Fibroblast of upper back skin (primary cell): ENCODE measurements around the gene LRRC27.
"Not testable (repeated sequence)": the region's sequence is repeated elsewhere in the genome, so short reads cannot be mapped to it uniquely, and the experiment has no call there.

ENCODE experiments used
- DNase-seq: peaks from one replicate; pipeline ENCODE4 v3.0.0-alpha.2; 2013

The LRRC27 gene

GRCh38 chr10:132331601-132332432 lies at the start of gene LRRC27:
LRRC27 (plus strand) TSS chr10:132332193; CDS start chr10:132333525, 1,332 bp downstream.
- peak; percentile 97 for DNase-seq

GRCh38 chr10:132282667-132283603 lies 49.1 kb upstream of the LRRC27 start:
- DNase-seq, result no peak

- DNase-seq, result no peak
These were observed 48.2 kb upstream of the LRRC27 start for GRCh38 chr10:132283604-132284382.

- no peak for DNase-seq
These were observed 42.6 kb upstream of the LRRC27 start for GRCh38 chr10:132289439-132289838.

GRCh38 chr10:132290631-132291030 lies 41.4 kb upstream of the LRRC27 start:
- DNase-seq, result no peak

- no peak for DNase-seq
These were observed 40.2 kb upstream of the LRRC27 start for GRCh38 chr10:132291826-132292225.

- DNase-seq, result no peak
These were observed 39.4 kb upstream of the LRRC27 start for GRCh38 chr10:132292287-132293200.

GRCh38 chr10:132293201-132293812 lies 38.7 kb upstream of the LRRC27 start:
- DNase-seq, result no peak

- DNase-seq, result no peak
These were observed 38.0 kb upstream of the LRRC27 start for GRCh38 chr10:132293813-132294520.

GRCh38 chr10:132294561-132295318 lies 37.3 kb upstream of the LRRC27 start:
- no peak for DNase-seq

- DNase-seq, result not testable (repeated sequence)
These were observed 36.5 kb upstream of the LRRC27 start for GRCh38 chr10:132295481-132295880.

GRCh38 chr10:132296666-132297443 lies 35.1 kb upstream of the LRRC27 start:
- DNase-seq, result no peak

GRCh38 chr10:132297526-132297925 lies 34.5 kb upstream of the LRRC27 start:
- no peak for DNase-seq

- no peak for DNase-seq
These were observed 33.7 kb upstream of the LRRC27 start for GRCh38 chr10:132298038-132298881.

GRCh38 chr10:132299371-132300336 lies 32.3 kb upstream of the LRRC27 start:
- DNase-seq, result no peak

- no peak for DNase-seq
These were observed 31.4 kb upstream of the LRRC27 start for GRCh38 chr10:132300582-132300981.
